Epithelial cell of prostate (primary cell): ENCODE results near the gene RAPGEF4.

Source experiments
- DNase-seq: peaks from one replicate; pipeline ENCODE4 v3.0.0-alpha.2; 2011; ENCODE audit warnings: low read depth, low spot score
- H3K27ac ChIP-seq: fragments of 450-650 bp; 2 replicates; pipeline ENCODE4 v1.5.1; 2017; ENCODE audit warnings: mild to moderate bottlenecking

Gene RAPGEF4

GRCh38 chr2:172953411-172953810 is 217.8 kb downstream of the RAPGEF4 start:
- no peak for DNase-seq
- no peak overlapping the region for H3K27ac ChIP-seq

- H3K27ac ChIP-seq: peak overlapping the region; percentile 30
- peak; percentile 34 for DNase-seq
Observed at GRCh38 chr2:172953970-172954852, 218.6 kb downstream of the RAPGEF4 start.

- H3K27ac ChIP-seq: no peak overlapping the region
- no peak for DNase-seq
Observed at GRCh38 chr2:172955587-172955986, 219.9 kb downstream of the RAPGEF4 start.

- no peak for DNase-seq
- no peak overlapping the region for H3K27ac ChIP-seq
Observed at GRCh38 chr2:172957734-172958133, 222.1 kb downstream of the RAPGEF4 start.

GRCh38 chr2:172962082-172962481 is 226.4 kb downstream of the RAPGEF4 start:
- no peak overlapping the region for H3K27ac ChIP-seq
- no peak for DNase-seq

- DNase-seq: no peak
- H3K27ac ChIP-seq: peak overlapping the region; percentile 31
Observed at GRCh38 chr2:172962824-172963223, 227.2 kb downstream of the RAPGEF4 start.

DNA sequence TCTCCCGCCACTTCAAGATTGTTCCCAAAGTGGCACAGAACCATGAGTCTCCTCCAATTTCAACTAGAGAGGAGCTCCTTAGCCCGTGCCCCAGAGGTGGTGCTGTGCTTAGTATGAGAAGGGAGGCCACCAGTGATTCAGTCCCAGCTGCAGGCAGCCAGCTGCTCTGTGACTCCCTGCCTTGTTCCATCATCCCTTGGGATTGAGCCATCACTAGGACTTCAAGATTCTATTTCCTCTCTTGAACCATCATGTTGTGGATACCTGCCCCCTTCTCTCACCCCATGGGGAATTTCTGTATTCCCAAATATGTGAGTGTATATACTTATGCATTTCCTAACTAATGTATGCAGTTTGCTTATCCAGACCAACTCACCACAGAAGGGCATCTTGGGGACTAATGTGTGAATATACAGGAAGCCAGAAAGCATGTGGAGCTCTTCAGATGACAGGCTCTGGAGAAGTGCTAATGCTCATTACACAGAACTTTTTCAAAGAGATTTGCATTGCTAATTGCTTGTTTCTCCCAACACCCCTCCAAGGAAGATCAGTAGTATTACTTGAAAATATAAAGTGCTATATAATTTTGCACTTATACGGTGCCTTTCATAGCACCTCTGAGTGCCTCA is 229.0 kb downstream of the RAPGEF4 start:
- no peak overlapping the region for H3K27ac ChIP-seq
- no peak for DNase-seq

DNA sequence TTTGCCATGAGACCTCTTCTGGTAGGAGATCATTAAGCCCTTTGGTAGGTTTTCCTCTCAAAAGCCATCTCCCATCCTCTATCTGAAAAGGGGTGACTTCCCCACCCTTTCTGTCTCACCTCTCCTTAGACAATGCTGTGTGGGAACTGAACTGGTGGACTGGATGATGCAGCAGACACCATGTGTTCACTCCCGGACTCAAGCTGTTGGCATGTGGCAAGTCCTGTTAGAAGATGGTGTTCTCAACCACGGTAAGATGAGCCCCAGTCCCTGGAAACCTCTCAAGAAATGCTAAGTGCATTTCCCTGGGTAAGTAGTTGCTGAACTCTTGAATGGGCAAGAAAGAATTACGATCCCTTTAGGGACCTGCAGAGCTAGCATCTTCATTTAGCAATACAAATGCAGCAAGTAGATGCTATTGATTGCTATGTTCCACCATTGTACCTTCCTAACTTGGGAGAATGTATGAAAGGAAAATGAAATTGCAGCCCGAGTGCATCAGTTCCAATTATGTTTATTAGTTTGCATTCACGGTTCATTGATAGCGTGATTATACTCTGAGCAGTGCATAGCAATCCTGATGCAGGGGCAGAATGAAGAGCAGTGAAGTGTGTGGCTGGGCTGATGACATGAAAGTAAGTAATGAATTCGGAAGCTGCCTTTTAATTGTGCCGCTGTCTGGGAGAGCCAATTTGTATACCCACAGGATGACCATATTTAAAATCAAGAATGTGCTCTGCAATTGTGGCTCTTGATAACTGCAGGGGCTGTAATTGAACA is 230.0 kb downstream of the RAPGEF4 start:
- H3K27ac ChIP-seq: no peak overlapping the region
- DNase-seq: no peak

DNA sequence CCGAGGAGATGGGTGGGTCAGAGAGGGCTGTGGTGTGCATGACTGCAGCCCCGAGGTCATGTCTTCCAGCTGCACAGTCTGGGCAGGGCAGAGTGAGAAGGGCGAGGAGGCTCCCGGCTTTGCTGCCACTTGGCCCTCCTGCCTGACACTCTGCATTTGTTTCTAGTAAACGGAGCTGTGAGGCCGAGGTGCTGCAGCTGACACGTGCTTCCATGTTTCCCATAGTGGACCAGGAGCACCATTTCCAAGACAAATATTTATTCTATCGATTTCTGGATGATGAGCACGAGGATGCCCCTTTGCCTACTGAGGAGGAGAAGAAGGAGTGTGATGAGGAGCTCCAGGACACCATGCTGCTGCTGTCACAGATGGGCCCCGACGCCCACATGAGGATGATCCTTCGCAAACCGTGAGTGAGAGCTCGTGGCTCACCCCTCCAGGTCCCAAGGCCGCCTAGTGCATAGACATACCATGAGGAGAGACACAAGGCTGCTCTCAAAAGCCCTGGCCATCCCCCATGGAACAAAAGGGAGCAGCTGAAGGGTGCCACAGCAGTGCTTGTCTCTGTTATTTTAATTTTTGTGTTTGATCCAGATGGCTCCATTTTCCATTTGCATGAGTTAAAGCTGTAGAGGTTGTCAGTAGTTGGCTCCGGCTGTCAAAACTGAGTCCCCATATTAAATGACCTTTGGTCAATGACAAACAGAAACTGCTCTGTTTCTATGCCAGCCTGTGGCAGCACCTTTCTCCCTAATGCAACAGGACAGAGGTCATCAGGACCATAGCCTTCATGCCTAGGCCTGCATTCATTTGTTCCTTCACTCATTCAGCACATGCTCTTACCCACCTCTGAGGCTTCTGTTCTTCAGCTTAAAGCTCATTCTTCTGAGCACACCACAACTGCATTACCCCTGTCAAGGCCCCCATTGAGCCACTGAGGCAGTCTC is 231.7 kb downstream of the RAPGEF4 start:
- no peak for DNase-seq
- H3K27ac ChIP-seq: no peak overlapping the region

- no peak for DNase-seq
Observed at GRCh38 chr2:172968061-172968469, 232.4 kb downstream of the RAPGEF4 start.

GRCh38 chr2:172969166-172969565 is 233.5 kb downstream of the RAPGEF4 start:
- no peak for DNase-seq
- no peak overlapping the region for H3K27ac ChIP-seq

More at GRCh38 chr2:172968061-172968469, 232.4 kb downstream of the RAPGEF4 start:
- H3K27ac ChIP-seq: no peak overlapping the region

GRCh38 chr2:172969609-172970008 is 234.0 kb downstream of the RAPGEF4 start:
- H3K27ac ChIP-seq: no peak overlapping the region
- DNase-seq: no peak

GRCh38 chr2:172970660-172971059 is 235.0 kb downstream of the RAPGEF4 start:
- H3K27ac ChIP-seq: no peak overlapping the region
- no peak for DNase-seq

DNA sequence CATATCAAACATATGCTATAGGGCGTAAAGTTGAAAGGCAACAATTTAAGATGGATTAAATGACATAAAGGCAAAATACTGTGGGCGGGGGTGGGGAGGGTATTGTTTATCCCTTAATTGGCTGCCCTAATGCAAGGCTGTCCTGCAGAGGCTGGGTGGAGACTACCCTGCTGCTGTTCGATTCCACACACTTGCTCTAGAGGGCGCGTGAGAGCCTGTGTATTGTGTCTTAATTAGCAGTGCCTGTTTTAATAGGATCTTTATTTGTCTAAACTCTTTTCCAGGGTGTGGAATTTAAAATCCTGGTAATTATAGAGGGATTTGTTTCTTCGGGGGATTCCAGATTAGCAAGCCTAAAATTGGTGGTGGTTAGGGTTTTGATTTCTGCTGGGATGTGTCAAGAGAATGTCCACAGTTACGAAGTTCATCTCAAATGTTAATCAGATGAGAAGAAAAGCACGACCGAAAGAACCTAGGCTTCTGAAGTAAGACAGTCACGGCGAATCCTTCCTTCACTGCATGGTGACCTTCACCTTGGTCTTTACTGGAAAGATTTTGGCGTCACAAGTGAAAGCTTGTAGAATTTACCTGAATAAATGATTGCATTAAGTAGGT is 236.5 kb downstream of the RAPGEF4 start:
- H3K27ac ChIP-seq: no peak overlapping the region

GRCh38 chr2:172974762-172975161 is 239.1 kb downstream of the RAPGEF4 start:
- H3K27ac ChIP-seq: no peak overlapping the region
- no peak for DNase-seq

More for the DNA sequence above, 236.5 kb downstream of the RAPGEF4 start:
- DNase-seq: no peak

DNA sequence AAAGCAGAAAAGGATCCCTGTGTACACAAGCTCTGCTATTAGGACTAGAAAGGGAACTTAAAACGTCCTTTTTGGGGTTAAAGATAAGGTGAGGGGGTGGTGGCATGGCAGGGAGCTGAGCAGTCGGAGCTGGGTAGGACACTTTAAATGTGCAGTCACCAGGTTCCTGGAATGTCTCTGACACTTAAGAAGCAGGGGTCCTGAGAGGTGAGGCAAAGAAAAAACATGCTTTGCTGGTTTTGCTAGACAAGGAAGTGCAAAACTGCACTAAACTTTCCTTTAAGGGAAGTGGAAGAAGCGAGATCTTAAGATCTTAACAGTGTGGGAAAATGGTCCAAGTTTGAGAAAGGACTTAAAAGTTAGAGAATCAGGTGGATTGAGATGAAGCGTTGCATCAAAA is 240.5 kb downstream of the RAPGEF4 start:
- no peak for DNase-seq

DNA sequence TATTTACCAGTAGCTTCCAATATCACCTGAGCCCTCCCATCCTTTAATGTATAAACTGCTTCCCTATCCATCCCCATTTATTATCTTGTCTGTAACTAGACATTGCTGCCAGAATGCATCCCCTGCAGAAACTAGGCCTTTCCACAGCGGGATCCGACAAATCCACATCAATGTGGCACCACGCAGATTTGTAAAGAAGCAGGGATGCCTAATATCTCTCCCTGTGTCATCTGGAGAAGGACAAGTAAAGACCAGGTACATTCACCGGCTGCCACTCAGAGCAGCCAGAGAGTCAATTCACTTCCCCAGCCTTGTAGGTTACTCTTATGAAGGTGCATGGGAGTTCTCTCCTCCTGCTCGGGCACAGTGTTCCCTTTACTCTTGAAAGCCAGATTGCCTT is 241.2 kb downstream of the RAPGEF4 start:
- no peak for DNase-seq
- H3K27ac ChIP-seq: no peak overlapping the region

More for the DNA sequence above, 240.5 kb downstream of the RAPGEF4 start:
- H3K27ac ChIP-seq: no peak overlapping the region

- DNase-seq: no peak
- no peak overlapping the region for H3K27ac ChIP-seq
Observed at GRCh38 chr2:172977270-172978062, 241.8 kb downstream of the RAPGEF4 start.

DNA sequence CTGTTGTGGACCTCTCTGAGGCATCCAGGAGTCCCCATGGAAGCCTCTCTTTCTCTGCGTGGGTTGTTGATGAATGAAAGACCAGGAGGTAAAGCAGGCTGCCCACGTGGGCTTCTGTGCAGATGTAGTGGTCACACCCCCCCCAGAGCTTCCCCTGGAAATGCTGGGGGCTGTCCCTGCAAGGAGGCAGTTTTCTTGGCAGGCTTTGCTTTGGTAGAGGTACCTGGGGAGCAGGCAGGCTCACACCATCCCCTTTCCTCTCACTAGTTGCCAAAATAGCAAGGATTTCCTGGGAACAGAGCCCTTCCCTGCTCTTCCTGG is 242.4 kb downstream of the RAPGEF4 start:
- no peak for DNase-seq
- no peak overlapping the region for H3K27ac ChIP-seq
